ENCODE data around the gene RMRP.

DNA sequence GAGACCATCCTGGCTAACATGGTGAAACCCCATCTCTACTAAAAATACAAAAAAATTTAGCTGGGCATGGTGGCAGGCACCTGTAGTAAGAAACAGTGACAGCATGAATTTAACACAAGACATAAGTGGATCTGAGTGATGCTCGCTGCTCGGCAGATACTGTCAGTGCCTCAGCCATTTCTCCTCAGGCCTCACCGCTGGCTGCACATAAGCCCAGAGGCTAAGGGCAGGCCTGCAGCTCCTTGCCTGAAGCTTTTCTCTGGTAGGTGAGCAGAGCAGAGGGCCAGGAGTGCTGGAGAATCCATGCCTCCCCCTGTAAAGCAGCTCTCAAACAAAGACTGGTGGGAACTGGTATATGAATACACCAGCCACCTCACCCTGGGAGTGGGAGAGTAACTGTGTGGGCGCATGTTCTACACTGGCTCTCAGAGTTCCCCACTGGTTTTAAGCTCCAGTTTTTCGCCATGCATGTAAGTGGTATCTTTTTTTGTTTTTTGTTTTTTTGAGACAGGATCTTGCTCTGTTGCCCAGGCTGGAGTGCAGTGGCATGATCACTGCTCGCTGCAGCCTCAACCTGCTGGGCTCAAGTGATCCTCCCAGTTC lies 29.3 kb downstream of the RMRP start:
- TF ChIP-seq, protein P1, sequence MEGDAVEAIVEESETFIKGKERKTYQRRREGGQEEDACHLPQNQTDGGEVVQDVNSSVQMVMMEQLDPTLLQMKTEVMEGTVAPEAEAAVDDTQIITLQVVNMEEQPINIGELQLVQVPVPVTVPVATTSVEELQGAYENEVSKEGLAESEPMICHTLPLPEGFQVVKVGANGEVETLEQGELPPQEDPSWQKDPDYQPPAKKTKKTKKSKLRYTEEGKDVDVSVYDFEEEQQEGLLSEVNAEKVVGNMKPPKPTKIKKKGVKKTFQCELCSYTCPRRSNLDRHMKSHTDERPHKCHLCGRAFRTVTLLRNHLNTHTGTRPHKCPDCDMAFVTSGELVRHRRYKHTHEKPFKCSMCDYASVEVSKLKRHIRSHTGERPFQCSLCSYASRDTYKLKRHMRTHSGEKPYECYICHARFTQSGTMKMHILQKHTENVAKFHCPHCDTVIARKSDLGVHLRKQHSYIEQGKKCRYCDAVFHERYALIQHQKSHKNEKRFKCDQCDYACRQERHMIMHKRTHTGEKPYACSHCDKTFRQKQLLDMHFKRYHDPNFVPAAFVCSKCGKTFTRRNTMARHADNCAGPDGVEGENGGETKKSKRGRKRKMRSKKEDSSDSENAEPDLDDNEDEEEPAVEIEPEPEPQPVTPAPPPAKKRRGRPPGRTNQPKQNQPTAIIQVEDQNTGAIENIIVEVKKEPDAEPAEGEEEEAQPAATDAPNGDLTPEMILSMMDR (conservative IDR thresholded peaks at IDR 0.05; ENCODE audit: low read depth in 2 of 2): no peak
- TF ChIP-seq EZH2 (IDR thresholded peaks at IDR 0.05; ENCODE audit: low read depth, unreplicated experiment) (no peak), JUNB (IDR thresholded peaks at IDR 0.05; ENCODE audit: unreplicated experiment) (no peak), POLR2AphosphoS5 (IDR thresholded peaks at IDR 0.05; ENCODE audit: low read depth) (no peak), ZNF331 (CRISPR knock-in tag; IDR thresholded peaks at IDR 0.05; ENCODE audit: low read depth) (no peak), EZH2phosphoT487 (IDR thresholded peaks at IDR 0.05; ENCODE audit: unreplicated experiment) (no peak), ZNF114 (CRISPR knock-in tag; IDR thresholded peaks at IDR 0.05) (no peak), CREB1 (CRISPR knock-in tag; IDR thresholded peaks at IDR 0.05; ENCODE audit: low read depth) (no peak)
- TF ChIP-seq, protein P2, sequence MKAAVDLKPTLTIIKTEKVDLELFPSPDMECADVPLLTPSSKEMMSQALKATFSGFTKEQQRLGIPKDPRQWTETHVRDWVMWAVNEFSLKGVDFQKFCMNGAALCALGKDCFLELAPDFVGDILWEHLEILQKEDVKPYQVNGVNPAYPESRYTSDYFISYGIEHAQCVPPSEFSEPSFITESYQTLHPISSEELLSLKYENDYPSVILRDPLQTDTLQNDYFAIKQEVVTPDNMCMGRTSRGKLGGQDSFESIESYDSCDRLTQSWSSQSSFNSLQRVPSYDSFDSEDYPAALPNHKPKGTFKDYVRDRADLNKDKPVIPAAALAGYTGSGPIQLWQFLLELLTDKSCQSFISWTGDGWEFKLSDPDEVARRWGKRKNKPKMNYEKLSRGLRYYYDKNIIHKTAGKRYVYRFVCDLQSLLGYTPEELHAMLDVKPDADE (IDR thresholded peaks at IDR 0.05): no peak
- TF ChIP-seq, protein P3, sequence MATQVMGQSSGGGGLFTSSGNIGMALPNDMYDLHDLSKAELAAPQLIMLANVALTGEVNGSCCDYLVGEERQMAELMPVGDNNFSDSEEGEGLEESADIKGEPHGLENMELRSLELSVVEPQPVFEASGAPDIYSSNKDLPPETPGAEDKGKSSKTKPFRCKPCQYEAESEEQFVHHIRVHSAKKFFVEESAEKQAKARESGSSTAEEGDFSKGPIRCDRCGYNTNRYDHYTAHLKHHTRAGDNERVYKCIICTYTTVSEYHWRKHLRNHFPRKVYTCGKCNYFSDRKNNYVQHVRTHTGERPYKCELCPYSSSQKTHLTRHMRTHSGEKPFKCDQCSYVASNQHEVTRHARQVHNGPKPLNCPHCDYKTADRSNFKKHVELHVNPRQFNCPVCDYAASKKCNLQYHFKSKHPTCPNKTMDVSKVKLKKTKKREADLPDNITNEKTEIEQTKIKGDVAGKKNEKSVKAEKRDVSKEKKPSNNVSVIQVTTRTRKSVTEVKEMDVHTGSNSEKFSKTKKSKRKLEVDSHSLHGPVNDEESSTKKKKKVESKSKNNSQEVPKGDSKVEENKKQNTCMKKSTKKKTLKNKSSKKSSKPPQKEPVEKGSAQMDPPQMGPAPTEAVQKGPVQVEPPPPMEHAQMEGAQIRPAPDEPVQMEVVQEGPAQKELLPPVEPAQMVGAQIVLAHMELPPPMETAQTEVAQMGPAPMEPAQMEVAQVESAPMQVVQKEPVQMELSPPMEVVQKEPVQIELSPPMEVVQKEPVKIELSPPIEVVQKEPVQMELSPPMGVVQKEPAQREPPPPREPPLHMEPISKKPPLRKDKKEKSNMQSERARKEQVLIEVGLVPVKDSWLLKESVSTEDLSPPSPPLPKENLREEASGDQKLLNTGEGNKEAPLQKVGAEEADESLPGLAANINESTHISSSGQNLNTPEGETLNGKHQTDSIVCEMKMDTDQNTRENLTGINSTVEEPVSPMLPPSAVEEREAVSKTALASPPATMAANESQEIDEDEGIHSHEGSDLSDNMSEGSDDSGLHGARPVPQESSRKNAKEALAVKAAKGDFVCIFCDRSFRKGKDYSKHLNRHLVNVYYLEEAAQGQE (IDR thresholded peaks at IDR 0.05; ENCODE audit: unreplicated experiment): no peak
- TF ChIP-seq, protein P4, sequence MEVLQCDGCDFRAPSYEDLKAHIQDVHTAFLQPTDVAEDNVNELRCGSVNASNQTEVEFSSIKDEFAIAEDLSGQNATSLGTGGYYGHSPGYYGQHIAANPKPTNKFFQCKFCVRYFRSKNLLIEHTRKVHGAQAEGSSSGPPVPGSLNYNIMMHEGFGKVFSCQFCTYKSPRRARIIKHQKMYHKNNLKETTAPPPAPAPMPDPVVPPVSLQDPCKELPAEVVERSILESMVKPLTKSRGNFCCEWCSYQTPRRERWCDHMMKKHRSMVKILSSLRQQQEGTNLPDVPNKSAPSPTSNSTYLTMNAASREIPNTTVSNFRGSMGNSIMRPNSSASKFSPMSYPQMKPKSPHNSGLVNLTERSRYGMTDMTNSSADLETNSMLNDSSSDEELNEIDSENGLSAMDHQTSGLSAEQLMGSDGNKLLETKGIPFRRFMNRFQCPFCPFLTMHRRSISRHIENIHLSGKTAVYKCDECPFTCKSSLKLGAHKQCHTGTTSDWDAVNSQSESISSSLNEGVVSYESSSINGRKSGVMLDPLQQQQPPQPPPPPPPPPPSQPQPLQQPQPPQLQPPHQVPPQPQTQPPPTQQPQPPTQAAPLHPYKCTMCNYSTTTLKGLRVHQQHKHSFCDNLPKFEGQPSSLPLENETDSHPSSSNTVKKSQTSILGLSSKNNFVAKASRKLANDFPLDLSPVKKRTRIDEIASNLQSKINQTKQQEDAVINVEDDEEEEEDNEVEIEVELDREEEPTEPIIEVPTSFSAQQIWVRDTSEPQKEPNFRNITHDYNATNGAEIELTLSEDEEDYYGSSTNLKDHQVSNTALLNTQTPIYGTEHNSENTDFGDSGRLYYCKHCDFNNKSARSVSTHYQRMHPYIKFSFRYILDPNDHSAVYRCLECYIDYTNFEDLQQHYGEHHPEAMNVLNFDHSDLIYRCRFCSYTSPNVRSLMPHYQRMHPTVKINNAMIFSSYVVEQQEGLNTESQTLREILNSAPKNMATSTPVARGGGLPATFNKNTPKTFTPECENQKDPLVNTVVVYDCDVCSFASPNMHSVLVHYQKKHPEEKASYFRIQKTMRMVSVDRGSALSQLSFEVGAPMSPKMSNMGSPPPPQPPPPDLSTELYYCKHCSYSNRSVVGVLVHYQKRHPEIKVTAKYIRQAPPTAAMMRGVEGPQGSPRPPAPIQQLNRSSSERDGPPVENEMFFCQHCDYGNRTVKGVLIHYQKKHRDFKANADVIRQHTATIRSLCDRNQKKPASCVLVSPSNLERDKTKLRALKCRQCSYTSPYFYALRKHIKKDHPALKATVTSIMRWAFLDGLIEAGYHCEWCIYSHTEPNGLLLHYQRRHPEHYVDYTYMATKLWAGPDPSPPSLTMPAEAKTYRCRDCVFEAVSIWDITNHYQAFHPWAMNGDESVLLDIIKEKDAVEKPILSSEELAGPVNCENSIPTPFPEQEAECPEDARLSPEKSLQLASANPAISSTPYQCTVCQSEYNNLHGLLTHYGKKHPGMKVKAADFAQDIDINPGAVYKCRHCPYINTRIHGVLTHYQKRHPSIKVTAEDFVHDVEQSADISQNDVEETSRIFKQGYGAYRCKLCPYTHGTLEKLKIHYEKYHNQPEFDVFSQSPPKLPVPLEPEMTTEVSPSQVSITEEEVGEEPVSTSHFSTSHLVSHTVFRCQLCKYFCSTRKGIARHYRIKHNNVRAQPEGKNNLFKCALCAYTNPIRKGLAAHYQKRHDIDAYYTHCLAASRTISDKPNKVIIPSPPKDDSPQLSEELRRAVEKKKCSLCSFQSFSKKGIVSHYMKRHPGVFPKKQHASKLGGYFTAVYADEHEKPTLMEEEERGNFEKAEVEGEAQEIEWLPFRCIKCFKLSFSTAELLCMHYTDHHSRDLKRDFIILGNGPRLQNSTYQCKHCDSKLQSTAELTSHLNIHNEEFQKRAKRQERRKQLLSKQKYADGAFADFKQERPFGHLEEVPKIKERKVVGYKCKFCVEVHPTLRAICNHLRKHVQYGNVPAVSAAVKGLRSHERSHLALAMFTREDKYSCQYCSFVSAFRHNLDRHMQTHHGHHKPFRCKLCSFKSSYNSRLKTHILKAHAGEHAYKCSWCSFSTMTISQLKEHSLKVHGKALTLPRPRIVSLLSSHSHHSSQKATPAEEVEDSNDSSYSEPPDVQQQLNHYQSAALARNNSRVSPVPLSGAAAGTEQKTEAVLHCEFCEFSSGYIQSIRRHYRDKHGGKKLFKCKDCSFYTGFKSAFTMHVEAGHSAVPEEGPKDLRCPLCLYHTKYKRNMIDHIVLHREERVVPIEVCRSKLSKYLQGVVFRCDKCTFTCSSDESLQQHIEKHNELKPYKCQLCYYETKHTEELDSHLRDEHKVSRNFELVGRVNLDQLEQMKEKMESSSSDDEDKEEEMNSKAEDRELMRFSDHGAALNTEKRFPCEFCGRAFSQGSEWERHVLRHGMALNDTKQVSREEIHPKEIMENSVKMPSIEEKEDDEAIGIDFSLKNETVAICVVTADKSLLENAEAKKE (CRISPR knock-in tag; IDR thresholded peaks at IDR 0.05): no peak
